Neural cell (in vitro differentiated cells): ENCODE data around the gene HDAC4. TPM values are rescaled to one million over a fixed set of nuclear protein-coding genes. Genes with fewer than 3 reads are reported as not detected.

Source experiments
- H2AFZ ChIP-seq: fragments of 200-600, 300-800 bp; sonication (generic), shearing (Covaris generic); 2 replicates; pipeline ENCODE4 v1.6.0; 2014; ENCODE audit warnings: low read depth, mild to moderate bottlenecking, antibody characterized with exemption, low read length, moderate library complexity
- H3F3A ChIP-seq: fragments of 200-600 bp; shearing (Covaris generic); 2 replicates; pipeline ENCODE4 v1.6.1; 2016; ENCODE audit warnings: mild to moderate bottlenecking, moderate library complexity, mixed read lengths, antibody characterized with exemption, low read length; ENCODE audit not compliant: insufficient read depth, poor library complexity, severe bottlenecking
- H3K27ac ChIP-seq: fragments of 200-600, 300-800 bp; sonication (generic), shearing (Covaris generic); 2 replicates; pipeline ENCODE4 v1.5.1; 2014; ENCODE audit warnings: mild to moderate bottlenecking, low read length, moderate library complexity
- H3K27me3 ChIP-seq: fragments of 300-800, 200-600 bp; sonication (generic), shearing (Covaris generic); 2 replicates; pipeline ENCODE4 v1.6.0; 2014; ENCODE audit warnings: mild to moderate bottlenecking, low read depth, low read length, moderate library complexity; ENCODE audit not compliant: insufficient read depth
- H3K36me3 ChIP-seq: fragments of 300-800, 200-600 bp; sonication (generic), shearing (Covaris generic); 2 replicates; pipeline ENCODE4 v1.5.1; 2014; ENCODE audit warnings: mild to moderate bottlenecking, antibody characterized with exemption, low read length, moderate library complexity; ENCODE audit not compliant: insufficient read depth
- H3K4me2 ChIP-seq: fragments of 300-800, 200-600 bp; sonication (generic), shearing (Covaris generic); 2 replicates; pipeline ENCODE4 v1.6.0; 2014; ENCODE audit warnings: mild to moderate bottlenecking, low read length
- H3K4me3 ChIP-seq: fragments of 300-800, 200-600 bp; sonication (generic), shearing (Covaris generic); 2 replicates; pipeline ENCODE4 v1.5.1; 2014; ENCODE audit warnings: mild to moderate bottlenecking, low read length, moderate library complexity
- H3K79me2 ChIP-seq: fragments of 200-600 bp; shearing (Covaris generic); replicated peaks from 2 replicates; pipeline ENCODE4 v1.6.0; 2014; ENCODE audit warnings: mild to moderate bottlenecking, low read length, moderate library complexity; ENCODE audit not compliant: insufficient read depth
- H3K9ac ChIP-seq: fragments of 300-800, 200-600 bp; sonication (generic), shearing (Covaris generic); 2 replicates; pipeline ENCODE4 v1.6.1; 2016; ENCODE audit warnings: mild to moderate bottlenecking, low read length, mixed read lengths
- H3K9me2 ChIP-seq: fragments of 200-600 bp; shearing (Covaris generic); 2 replicates; pipeline ENCODE4 v1.6.1; 2016; ENCODE audit warnings: mild to moderate bottlenecking, low read length, mixed read lengths; ENCODE audit not compliant: insufficient read depth
- H3K9me3 ChIP-seq: fragments of 200-600, 300-800 bp; sonication (generic), shearing (Covaris generic); 2 replicates; pipeline ENCODE4 v1.6.1; 2016; ENCODE audit warnings: mild to moderate bottlenecking, mixed run types, low read length, moderate library complexity, mixed read lengths
- H4K20me1 ChIP-seq: fragments of 200-600 bp; shearing (Covaris generic); 2 replicates; pipeline ENCODE4 v1.6.1; 2016; ENCODE audit warnings: mild to moderate bottlenecking, mixed run types; ENCODE audit not compliant: insufficient read depth
- EP300 ChIP-seq: fragments of 450-650 bp; conservative IDR thresholded peaks from 2 replicates; pipeline ENCODE4 v1.6.1; 2014; ENCODE audit warnings: antibody characterized with exemption, mild to moderate bottlenecking, moderate library complexity; ENCODE audit not compliant: poor library complexity, severe bottlenecking
- EZH2 ChIP-seq: fragments of 200-600, 300-800 bp; shearing (Covaris generic), sonication (generic); IDR thresholded peaks from 2 replicates; pipeline ENCODE4 v1.6.1; 2014; ENCODE audit warnings: antibody characterized with exemption, low read length, borderline replicate concordance, mild to moderate bottlenecking; ENCODE audit not compliant: insufficient read depth, poor library complexity, severe bottlenecking
- MXI1 ChIP-seq: fragments of 450-650 bp; conservative IDR thresholded peaks from 2 replicates; pipeline ENCODE4 v1.6.1; 2014; ENCODE audit warnings: antibody characterized with exemption, mild to moderate bottlenecking; ENCODE audit not compliant: poor library complexity, severe bottlenecking
- POLR2AphosphoS5 ChIP-seq: IDR thresholded peaks from 2 replicates; pipeline ENCODE4 v1.6.1; 2012
- RAD21 ChIP-seq: fragments of 450-650 bp; conservative IDR thresholded peaks from 2 replicates; pipeline ENCODE4 v1.6.1; 2014; ENCODE audit warnings: antibody characterized with exemption, mild to moderate bottlenecking, moderate library complexity
- SMC3 ChIP-seq: fragments of 450-650 bp; conservative IDR thresholded peaks from 2 replicates; pipeline ENCODE4 v1.6.1; 2014; ENCODE audit warnings: antibody characterized with exemption, mild to moderate bottlenecking, moderate library complexity; ENCODE audit not compliant: poor library complexity
- TAF1 ChIP-seq: IDR thresholded peaks from 2 replicates; pipeline ENCODE4 v1.6.1; 2012; ENCODE audit warnings: low read depth
- polyA plus RNA-seq: library from polyadenylated mRNA; depleted of rRNA; stranded (reverse); fragments of >200 nt; gene quantifications from 2 replicates; pipeline ENCODE4 v1.2.3, GENCODE V29; 2014
- TF ChIP-seq, protein P1 (sequence below): IDR thresholded peaks from 2 replicates; pipeline ENCODE4 v1.6.1; 2012; ENCODE audit warnings: borderline replicate concordance
- TF ChIP-seq, protein P2 (sequence below): fragments of 450-650 bp; IDR thresholded peaks from 2 replicates; pipeline ENCODE4 v1.5.1; 2014; ENCODE audit warnings: antibody characterized with exemption, mild to moderate bottlenecking, moderate library complexity; ENCODE audit not compliant: poor library complexity, severe bottlenecking

The HDAC4 gene
- polyA plus RNA-seq, 1 donor from 2014 or later: 3.4 TPM

DNA sequence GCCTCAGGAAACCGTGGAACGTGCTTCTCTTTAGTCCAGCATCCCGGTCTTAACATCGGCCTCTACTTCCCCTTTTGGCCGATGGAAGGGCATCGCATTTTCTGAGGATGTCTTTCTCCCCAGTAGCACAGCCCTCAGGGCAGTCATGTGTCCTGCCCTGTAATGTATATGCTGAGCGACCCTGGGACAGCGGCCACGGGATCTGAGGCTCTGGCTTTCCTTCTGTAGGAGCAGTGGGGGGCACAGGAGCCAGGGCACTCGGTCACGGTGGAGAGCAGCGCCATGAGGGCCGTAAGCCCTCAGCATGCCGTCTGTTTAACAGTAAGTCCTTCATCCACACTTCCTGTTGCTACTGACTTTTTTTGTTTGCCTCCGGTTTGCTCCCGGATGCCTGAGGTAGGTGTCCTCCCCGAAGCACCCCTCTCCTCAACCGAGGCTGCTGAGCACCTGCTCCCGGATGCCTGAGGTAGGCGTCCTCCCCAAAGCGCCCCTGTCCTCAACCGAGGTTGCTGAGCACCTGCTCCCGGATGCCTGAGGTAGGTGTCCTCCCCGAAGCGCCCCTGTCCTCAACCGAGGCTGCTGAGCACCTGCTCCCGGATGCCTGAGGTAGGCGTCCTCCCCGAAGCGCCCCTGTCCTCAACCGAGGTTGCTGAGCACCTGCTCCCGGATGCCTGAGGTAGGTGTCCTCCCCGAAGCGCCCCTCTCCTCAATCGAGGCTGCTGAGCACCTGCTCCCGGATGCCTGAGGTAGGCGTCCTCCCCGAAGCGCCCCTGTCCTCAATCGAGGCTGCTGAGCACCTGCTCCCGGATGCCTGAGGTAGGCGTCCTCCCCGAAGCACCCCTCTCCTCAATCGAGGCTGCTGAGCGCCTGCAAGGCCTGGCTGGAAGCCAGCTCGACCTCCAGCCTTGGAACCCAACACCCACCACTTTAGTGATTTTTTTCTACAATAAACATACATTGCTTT is 169.3 kb downstream of the HDAC4 start:
- no peaks in the 10 kb centered on the region for H3K79me2 ChIP-seq
- H3K9ac ChIP-seq: no peak overlapping the region
- H3K36me3 ChIP-seq: no peaks in the 10 kb centered on the region
- no peaks in the 10 kb centered on the region for H3K27me3 ChIP-seq
- no peaks in the 10 kb centered on the region for H4K20me1 ChIP-seq
- no peaks in the 10 kb centered on the region for H3K9me2 ChIP-seq
- no peak overlapping the region for H3K4me3 ChIP-seq
- no peak overlapping the region for H2AFZ ChIP-seq
- TF ChIP-seq, protein P1, sequence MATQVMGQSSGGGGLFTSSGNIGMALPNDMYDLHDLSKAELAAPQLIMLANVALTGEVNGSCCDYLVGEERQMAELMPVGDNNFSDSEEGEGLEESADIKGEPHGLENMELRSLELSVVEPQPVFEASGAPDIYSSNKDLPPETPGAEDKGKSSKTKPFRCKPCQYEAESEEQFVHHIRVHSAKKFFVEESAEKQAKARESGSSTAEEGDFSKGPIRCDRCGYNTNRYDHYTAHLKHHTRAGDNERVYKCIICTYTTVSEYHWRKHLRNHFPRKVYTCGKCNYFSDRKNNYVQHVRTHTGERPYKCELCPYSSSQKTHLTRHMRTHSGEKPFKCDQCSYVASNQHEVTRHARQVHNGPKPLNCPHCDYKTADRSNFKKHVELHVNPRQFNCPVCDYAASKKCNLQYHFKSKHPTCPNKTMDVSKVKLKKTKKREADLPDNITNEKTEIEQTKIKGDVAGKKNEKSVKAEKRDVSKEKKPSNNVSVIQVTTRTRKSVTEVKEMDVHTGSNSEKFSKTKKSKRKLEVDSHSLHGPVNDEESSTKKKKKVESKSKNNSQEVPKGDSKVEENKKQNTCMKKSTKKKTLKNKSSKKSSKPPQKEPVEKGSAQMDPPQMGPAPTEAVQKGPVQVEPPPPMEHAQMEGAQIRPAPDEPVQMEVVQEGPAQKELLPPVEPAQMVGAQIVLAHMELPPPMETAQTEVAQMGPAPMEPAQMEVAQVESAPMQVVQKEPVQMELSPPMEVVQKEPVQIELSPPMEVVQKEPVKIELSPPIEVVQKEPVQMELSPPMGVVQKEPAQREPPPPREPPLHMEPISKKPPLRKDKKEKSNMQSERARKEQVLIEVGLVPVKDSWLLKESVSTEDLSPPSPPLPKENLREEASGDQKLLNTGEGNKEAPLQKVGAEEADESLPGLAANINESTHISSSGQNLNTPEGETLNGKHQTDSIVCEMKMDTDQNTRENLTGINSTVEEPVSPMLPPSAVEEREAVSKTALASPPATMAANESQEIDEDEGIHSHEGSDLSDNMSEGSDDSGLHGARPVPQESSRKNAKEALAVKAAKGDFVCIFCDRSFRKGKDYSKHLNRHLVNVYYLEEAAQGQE: no peak
- no peak for TF ChIP-seq POLR2AphosphoS5
- no peak for TF ChIP-seq SMC3
- TF ChIP-seq, protein P2, sequence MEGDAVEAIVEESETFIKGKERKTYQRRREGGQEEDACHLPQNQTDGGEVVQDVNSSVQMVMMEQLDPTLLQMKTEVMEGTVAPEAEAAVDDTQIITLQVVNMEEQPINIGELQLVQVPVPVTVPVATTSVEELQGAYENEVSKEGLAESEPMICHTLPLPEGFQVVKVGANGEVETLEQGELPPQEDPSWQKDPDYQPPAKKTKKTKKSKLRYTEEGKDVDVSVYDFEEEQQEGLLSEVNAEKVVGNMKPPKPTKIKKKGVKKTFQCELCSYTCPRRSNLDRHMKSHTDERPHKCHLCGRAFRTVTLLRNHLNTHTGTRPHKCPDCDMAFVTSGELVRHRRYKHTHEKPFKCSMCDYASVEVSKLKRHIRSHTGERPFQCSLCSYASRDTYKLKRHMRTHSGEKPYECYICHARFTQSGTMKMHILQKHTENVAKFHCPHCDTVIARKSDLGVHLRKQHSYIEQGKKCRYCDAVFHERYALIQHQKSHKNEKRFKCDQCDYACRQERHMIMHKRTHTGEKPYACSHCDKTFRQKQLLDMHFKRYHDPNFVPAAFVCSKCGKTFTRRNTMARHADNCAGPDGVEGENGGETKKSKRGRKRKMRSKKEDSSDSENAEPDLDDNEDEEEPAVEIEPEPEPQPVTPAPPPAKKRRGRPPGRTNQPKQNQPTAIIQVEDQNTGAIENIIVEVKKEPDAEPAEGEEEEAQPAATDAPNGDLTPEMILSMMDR: no peak
- H3K9me3 ChIP-seq: no peaks in the 10 kb centered on the region
- no peak overlapping the region for H3K27ac ChIP-seq
- H3F3A ChIP-seq: no peaks in the 10 kb centered on the region
- H3K4me2 ChIP-seq: no peak overlapping the region

DNA sequence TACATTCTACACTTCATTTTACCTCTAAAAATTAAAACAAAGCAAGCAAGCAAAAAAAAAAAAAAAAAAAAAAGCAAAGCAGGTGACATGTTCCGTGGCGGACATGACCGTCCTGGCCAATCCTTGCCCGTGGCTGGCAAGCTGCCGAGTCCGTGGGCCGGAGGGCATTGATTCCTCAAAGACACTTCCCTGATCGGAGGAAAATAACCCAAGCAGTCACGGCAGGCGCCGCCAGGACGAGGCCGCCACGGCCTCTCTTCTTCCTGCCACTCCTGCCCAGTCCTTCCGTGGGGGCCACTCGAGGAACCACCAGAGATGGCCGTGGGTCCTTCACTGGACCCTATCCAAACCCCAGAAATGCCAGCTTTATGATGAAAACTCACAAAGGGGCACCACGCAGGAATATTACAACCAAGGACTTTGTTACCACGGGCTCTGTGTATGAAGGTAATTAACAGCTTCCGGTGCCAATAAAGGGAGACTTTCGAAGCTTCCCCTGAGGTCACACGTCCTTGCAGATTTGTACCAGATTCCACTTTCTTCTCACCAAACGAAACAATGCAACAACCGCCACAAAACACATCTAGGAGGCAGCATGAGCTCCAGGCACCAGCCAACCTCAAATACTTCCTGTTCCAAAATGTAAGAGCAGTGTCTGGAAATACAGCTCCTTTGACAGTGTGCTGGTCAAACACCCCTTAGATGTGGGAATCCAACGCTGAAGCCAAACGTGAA is 170.3 kb downstream of the HDAC4 start:
- Histone ChIP-seq H3K9ac (no peak overlapping the region), H3F3A (no peaks in the 10 kb centered on the region), H3K36me3 (no peaks in the 10 kb centered on the region), H3K27me3 (no peaks in the 10 kb centered on the region), H3K9me2 (no peaks in the 10 kb centered on the region), H2AFZ (no peak overlapping the region), H3K27ac (no peak overlapping the region), H3K79me2 (no peaks in the 10 kb centered on the region), H4K20me1 (no peaks in the 10 kb centered on the region), H3K9me3 (no peaks in the 10 kb centered on the region), H3K4me3 (no peak overlapping the region), H3K4me2 (no peak overlapping the region)
- no peak for TF ChIP-seq EP300
- TF ChIP-seq, protein P2: no peak
- no peak for TF ChIP-seq POLR2AphosphoS5
- no peak for TF ChIP-seq TAF1
- no peak for TF ChIP-seq SMC3
- no peak for TF ChIP-seq MXI1
- TF ChIP-seq, protein P1: no peak
- no peak for TF ChIP-seq EZH2
- TF ChIP-seq RAD21: no peak
